BE2C (cell line): ENCODE results near the gene TMEM200B.
"Not testable (repeated sequence)": the region's sequence is repeated elsewhere in the genome, so short reads cannot be mapped to it uniquely, and the experiment has no call there.

Source experiments
- DNase-seq: peaks from one replicate; pipeline ENCODE4 v3.0.0-alpha.2; 2020
- H3K27me3 ChIP-seq: fragments of 250-450 bp; sonication (Bioruptor Pico); 2 replicates; pipeline ENCODE4 v1.5.1; 2020; ENCODE audit warnings: mild to moderate bottlenecking
- H3K36me3 ChIP-seq: fragments of 250-450 bp; sonication (Bioruptor Pico); 2 replicates; pipeline ENCODE4 v1.5.1; 2020; ENCODE audit warnings: mild to moderate bottlenecking
- H3K4me1 ChIP-seq: fragments of 250-450 bp; sonication (Bioruptor Pico); 2 replicates; pipeline ENCODE4 v1.5.1; 2020
- H3K4me3 ChIP-seq: 2 replicates; pipeline ENCODE4 v1.5.1; 2011; ENCODE audit warnings: low read depth, low read length
- H3K9me3 ChIP-seq: fragments of 250-450 bp; sonication (Bioruptor Pico); 2 replicates; pipeline ENCODE4 v1.5.1; 2020
- TF ChIP-seq, protein P1 (sequence below): IDR thresholded peaks from 2 replicates; pipeline ENCODE4 v1.5.1; 2012; ENCODE audit warnings: mild to moderate bottlenecking, low read depth, low read length

TMEM200B gene

GRCh38 chr1:29142714-29143113 lies 19.0 kb upstream of the TMEM200B start:
- TF ChIP-seq, protein P1, sequence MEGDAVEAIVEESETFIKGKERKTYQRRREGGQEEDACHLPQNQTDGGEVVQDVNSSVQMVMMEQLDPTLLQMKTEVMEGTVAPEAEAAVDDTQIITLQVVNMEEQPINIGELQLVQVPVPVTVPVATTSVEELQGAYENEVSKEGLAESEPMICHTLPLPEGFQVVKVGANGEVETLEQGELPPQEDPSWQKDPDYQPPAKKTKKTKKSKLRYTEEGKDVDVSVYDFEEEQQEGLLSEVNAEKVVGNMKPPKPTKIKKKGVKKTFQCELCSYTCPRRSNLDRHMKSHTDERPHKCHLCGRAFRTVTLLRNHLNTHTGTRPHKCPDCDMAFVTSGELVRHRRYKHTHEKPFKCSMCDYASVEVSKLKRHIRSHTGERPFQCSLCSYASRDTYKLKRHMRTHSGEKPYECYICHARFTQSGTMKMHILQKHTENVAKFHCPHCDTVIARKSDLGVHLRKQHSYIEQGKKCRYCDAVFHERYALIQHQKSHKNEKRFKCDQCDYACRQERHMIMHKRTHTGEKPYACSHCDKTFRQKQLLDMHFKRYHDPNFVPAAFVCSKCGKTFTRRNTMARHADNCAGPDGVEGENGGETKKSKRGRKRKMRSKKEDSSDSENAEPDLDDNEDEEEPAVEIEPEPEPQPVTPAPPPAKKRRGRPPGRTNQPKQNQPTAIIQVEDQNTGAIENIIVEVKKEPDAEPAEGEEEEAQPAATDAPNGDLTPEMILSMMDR: no peak
- Histone ChIP-seq H3K4me3 (no peak overlapping the region), H3K36me3 (peaks cover 11% of the 10 kb centered on the region), H3K27me3 (no peaks in the 10 kb centered on the region), H3K9me3 (no peaks in the 10 kb centered on the region), H3K4me1 (no peaks in the 10 kb centered on the region)
- DNase-seq: no peak

DNA sequence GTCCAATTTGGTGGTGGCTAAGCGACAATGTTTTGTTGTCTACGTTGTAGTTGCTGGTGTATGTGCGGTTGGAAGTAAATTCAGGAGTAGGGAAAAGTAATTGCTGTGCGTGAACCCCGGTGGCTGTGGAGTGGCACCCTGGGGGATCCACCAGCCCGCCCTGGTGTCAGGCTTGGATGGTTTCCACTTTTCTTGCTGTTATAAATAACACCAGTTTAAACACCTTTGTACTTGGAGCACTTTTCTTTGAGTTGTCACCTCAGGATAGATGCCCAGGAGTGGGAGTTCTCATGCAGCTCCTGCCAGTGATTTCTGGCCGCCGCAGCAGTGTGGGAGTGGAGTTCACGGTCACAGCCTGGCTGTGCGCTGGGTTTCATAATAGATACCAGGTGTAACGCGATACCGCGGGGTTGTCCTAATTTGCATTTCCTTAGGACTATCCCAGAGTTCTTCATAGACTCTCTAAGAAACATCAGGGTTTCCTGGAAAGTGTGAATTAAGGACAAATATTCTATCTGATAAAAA lies 12.8 kb upstream of the TMEM200B start:
- no peak for DNase-seq
- TF ChIP-seq, protein P1: no peak
- Histone ChIP-seq H3K9me3 (no peaks in the 10 kb centered on the region), H3K4me1 (no peaks in the 10 kb centered on the region), H3K4me3 (no peak overlapping the region), H3K36me3 (no peaks in the 10 kb centered on the region), H3K27me3 (no peaks in the 10 kb centered on the region)

- Histone ChIP-seq H3K27me3 (no peaks in the 10 kb centered on the region), H3K4me3 (no peak overlapping the region), H3K4me1 (no peaks in the 10 kb centered on the region), H3K9me3 (no peaks in the 10 kb centered on the region), H3K36me3 (no peaks in the 10 kb centered on the region)
- TF ChIP-seq, protein P1: no peak
- no peak for DNase-seq
Observed at GRCh38 chr1:29134695-29135028, 11.0 kb upstream of the TMEM200B start.

DNA sequence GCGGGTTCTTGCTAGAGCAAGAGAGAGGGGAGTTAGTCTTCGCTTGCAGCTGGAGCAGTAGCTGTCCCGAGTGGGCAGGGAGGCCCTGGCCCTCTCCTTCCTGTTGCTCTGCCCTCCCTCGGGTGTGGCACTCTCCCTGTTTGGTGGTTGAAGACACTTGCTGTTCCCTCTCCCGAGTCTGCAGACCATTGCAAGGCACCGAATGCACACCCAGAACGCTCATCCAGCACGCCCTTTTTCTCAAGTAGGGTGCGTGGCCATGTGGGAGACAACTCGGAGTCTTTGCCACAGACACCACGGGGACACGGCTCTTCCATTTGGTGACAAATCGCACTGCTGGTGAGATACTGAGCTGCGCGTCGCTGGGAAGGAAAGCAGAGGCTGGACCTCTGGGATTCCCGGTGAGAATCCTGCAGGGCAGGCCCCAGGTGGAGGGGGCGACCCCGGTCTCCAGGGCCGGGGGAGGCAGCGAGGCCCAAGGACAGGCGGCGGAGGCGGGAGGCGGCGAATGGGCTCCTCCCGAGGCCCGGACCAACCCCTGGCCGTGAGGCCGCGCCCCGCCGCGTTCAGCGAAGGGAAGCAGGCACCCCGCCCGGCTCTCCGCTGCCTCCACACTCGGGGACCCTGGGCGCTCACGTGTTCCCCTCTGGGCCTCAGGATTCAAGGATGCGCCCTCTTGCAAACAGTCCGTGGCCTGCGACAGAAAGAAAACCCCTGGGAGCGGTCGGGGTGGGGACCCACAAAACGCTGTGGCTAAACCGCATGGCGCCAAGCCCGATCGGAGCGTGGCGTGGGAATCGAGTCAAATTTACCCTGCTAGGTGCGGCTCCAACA lies 10.4 kb upstream of the TMEM200B start:
- Histone ChIP-seq H3K4me1 (no peaks in the 10 kb centered on the region), H3K36me3 (no peaks in the 10 kb centered on the region), H3K9me3 (no peaks in the 10 kb centered on the region), H3K27me3 (no peaks in the 10 kb centered on the region), H3K4me3 (no peak overlapping the region)
- TF ChIP-seq, protein P1: no peak
- DNase-seq: no peak

- not testable (repeated sequence) for H3K4me1 ChIP-seq, H3K36me3 ChIP-seq, H3K9me3 ChIP-seq, H3K27me3 ChIP-seq, DNase-seq, H3K4me3 ChIP-seq
Observed at GRCh38 chr1:29131056-29131455, 7.4 kb upstream of the TMEM200B start.

DNA sequence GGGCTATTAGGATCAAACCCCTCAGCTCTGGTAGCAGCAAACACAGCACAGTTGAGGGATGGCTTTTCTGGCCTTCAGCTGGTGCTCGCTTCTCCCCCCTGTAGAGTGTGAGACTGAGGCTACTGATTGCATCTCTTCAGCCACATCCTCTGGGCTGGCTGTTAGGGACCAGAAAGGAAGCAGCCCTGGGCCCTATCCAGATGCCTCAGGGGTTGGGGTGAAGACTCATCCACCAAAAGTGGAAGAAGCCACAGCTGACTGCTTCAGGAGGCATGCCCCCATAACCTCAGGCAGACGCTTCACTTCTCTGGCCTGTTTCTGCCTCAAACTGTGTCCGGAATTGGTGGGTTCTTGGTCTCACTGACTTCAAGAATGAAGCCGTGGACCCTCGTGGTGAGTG lies 6.2 kb upstream of the TMEM200B start:
- Histone ChIP-seq H3K27me3 (no peaks in the 10 kb centered on the region), H3K4me1 (no peaks in the 10 kb centered on the region), H3K9me3 (no peaks in the 10 kb centered on the region), H3K36me3 (no peaks in the 10 kb centered on the region), H3K4me3 (no peak overlapping the region)
- no peak for DNase-seq
- TF ChIP-seq, protein P1: no peak
